ENCODE data around the gene SCYGR2.

SCYGR2 gene

DNA sequence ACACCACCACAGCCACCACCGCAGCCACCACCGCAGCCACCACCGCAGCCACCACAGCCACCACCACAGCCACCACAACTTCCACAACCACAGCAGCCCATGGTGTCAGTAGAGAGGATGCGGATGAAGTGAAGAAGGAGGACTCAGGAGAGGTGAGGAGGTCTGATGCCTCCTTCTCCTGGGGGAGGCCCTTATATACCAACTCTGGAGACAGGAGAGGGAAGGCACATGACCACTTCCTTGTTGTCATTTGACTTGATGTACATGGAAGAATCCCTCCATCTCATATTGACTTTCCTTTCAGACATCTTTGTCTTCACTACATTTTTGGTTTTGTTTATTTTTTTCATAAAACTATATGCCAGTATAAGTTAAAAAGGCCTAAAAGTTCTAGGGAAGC lies 16.0 kb downstream of the SCYGR2 start, which contains the start of gene SCYGR3:
TSS of gene SCYGR3 (minus strand) at position 101 of the 400 bp plus-strand sequence. CDS start at position 101, 0 bp downstream.
- Histone ChIP-seq H3K27me3 (ENCODE audit: control insufficient read depth, insufficient read depth, low read length) (no peaks in the 10 kb centered on the region), H3K36me3 (ENCODE audit: control insufficient read depth, insufficient read depth, low read length) (no peaks in the 10 kb centered on the region), H3K4me1 (ENCODE audit: control insufficient read depth, insufficient read depth, low read length) (no peaks in the 10 kb centered on the region), H3K4me3 (ENCODE audit: low read length) (no peak within 1 kb of the TSS), H3K9ac (ENCODE audit: low read length) (no peak within 1 kb of the TSS), H3K27ac (ENCODE audit: low read depth, low read length) (no peak within 1 kb of the TSS)

DNA sequence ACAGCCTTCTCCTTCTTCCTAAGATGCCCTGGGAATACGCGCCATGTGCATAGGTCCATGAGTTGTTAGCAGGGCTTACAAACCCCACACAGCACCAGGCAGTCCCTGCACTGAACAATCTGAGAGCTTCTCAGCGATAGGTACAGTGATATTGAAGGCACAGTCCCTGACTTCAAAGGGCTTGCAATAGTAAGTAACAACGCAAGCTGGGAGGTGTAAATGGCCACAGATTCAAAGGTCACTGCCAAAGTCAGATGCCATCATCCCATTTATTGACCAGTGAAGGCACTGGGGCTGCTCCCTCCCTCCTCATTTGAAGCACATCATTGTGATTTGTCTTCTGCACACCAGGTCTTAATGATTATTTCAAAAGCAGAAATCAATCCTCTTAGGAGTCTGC lies 16.5 kb downstream of the SCYGR2 start:
- no peak overlapping the region for H3K27ac ChIP-seq (ENCODE audit: low read depth, low read length)
- no peaks in the 10 kb centered on the region for H3K27me3 ChIP-seq (ENCODE audit: control insufficient read depth, insufficient read depth, low read length)

DNA sequence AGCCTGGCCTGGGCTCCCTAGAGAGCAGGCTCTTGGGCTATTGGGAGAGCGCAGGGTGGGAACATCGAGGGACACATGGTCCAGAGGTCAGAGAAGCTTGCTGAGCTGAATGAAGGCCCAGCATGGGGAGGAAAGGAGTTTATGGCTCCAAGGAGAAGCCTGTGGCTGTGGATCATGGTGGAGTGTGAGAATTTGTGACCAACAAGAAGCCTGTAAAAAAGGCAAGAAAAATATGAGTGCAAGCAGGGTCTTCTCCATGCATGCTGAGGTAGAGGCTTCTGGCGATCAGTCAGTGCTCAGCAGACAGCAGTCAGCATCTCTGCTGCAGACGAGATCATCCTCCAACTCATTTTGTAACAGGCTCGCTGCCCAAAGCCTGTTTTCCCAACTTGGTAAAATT lies 17.2 kb downstream of the SCYGR2 start:
- H3K27me3 ChIP-seq (ENCODE audit: control insufficient read depth, insufficient read depth, low read length) = no peaks in the 10 kb centered on the region
- H3K4me1 ChIP-seq (ENCODE audit: control insufficient read depth, insufficient read depth, low read length) = no peaks in the 10 kb centered on the region
- no peak overlapping the region for H3K4me3 ChIP-seq (ENCODE audit: low read length)
- no peak overlapping the region for H3K27ac ChIP-seq (ENCODE audit: low read depth, low read length)
- H3K36me3 ChIP-seq (ENCODE audit: control insufficient read depth, insufficient read depth, low read length) = no peaks in the 10 kb centered on the region
- no peak overlapping the region for H3K9ac ChIP-seq (ENCODE audit: low read length)

More for the DNA sequence above, 16.5 kb downstream of the SCYGR2 start:
- H3K9ac ChIP-seq (ENCODE audit: low read length) = no peak overlapping the region
- H3K36me3 ChIP-seq (ENCODE audit: control insufficient read depth, insufficient read depth, low read length) = no peaks in the 10 kb centered on the region
- no peaks in the 10 kb centered on the region for H3K4me1 ChIP-seq (ENCODE audit: control insufficient read depth, insufficient read depth, low read length)
- H3K4me3 ChIP-seq (ENCODE audit: low read length) = no peak overlapping the region

GRCh38 chr2:227616631-227617030 lies 17.9 kb downstream of the SCYGR2 start:
- Histone ChIP-seq H3K9ac (ENCODE audit: low read length) (no peak overlapping the region), H3K27ac (ENCODE audit: low read depth, low read length) (no peak overlapping the region), H3K36me3 (ENCODE audit: control insufficient read depth, insufficient read depth, low read length) (no peaks in the 10 kb centered on the region)

DNA sequence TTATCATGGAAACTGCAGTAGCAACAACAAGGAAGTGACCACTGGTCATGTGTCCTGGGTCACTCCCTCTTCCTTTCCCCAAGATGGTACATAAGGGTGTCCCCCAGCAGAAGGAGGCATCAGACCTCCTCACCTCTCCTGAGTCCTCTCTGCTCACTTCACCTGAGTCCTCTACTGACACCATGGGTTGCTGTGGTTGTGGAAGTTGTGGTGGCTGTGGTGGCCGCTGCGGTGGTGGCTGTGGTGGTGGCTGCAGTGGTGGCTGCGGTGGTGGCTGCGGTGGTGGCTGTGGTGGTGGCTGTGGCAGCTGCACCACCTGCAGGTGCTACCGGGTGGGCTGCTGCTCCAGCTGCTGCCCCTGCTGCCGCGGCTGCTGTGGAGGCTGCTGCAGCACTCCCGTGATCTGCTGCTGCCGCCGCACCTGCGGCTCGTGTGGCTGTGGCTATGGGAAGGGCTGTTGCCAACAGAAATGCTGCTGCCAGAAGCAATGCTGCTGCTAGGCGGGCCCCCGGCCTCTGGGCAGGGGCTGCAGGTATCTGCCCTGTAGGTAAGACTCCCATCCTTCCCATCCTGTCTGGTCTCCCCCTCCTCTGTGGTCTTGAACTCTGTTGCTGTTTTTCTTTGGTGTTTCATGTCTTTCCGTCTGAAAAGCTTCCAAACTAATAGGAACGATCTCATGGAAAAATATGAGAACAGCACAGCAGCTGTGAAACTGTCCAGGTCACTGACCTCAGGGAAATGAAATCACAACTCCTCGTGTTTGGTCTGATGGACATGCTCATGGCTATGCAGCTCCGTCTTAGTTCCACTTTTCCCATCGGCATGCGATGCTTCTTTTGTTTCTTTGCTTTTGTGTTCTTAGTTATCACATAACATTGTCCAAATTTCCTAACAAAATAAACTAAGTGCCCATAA lies 18.9 kb downstream of the SCYGR2 start, which contains the start of gene SCYGR4:
TSS of gene SCYGR4 (plus strand) at position 183 of the 915 bp plus-strand sequence. CDS start at position 183, 0 bp downstream.
- Histone ChIP-seq H3K4me1 (ENCODE audit: control insufficient read depth, insufficient read depth, low read length) (no peaks in the 10 kb centered on the region), H3K4me3 (ENCODE audit: low read length) (no peak within 1 kb of the TSS), H3K27me3 (ENCODE audit: control insufficient read depth, insufficient read depth, low read length) (no peaks in the 10 kb centered on the region), H3K27ac (ENCODE audit: low read depth, low read length) (no peak within 1 kb of the TSS), H3K9ac (ENCODE audit: low read length) (no peak within 1 kb of the TSS), H3K36me3 (ENCODE audit: control insufficient read depth, insufficient read depth, low read length) (no peaks in the 10 kb centered on the region)

More at GRCh38 chr2:227616631-227617030, 17.9 kb downstream of the SCYGR2 start:
- Histone ChIP-seq H3K27me3 (ENCODE audit: control insufficient read depth, insufficient read depth, low read length) (no peaks in the 10 kb centered on the region), H3K4me3 (ENCODE audit: low read length) (no peak overlapping the region), H3K4me1 (ENCODE audit: control insufficient read depth, insufficient read depth, low read length) (no peaks in the 10 kb centered on the region)

GRCh38 chr2:227623226-227623625 lies 24.5 kb downstream of the SCYGR2 start:
- no peaks in the 10 kb centered on the region for H3K27me3 ChIP-seq (ENCODE audit: control insufficient read depth, insufficient read depth, low read length)
- H3K27ac ChIP-seq (ENCODE audit: low read depth, low read length) = no peak overlapping the region
- no peaks in the 10 kb centered on the region for H3K36me3 ChIP-seq (ENCODE audit: control insufficient read depth, insufficient read depth, low read length)
- no peaks in the 10 kb centered on the region for H3K4me1 ChIP-seq (ENCODE audit: control insufficient read depth, insufficient read depth, low read length)
- no peak overlapping the region for H3K9ac ChIP-seq (ENCODE audit: low read length)
- no peak overlapping the region for H3K4me3 ChIP-seq (ENCODE audit: low read length)

- Histone ChIP-seq H3K9ac (ENCODE audit: low read length) (no peak overlapping the region), H3K27me3 (ENCODE audit: control insufficient read depth, insufficient read depth, low read length) (no peaks in the 10 kb centered on the region), H3K36me3 (ENCODE audit: control insufficient read depth, insufficient read depth, low read length) (no peaks in the 10 kb centered on the region), H3K4me3 (ENCODE audit: low read length) (no peak overlapping the region), H3K27ac (ENCODE audit: low read depth, low read length) (no peak overlapping the region), H3K4me1 (ENCODE audit: control insufficient read depth, insufficient read depth, low read length) (no peaks in the 10 kb centered on the region)
Measured at GRCh38 chr2:227625420-227625819, 26.7 kb downstream of the SCYGR2 start.

- Histone ChIP-seq H3K36me3 (ENCODE audit: control insufficient read depth, insufficient read depth, low read length) (no peaks in the 10 kb centered on the region), H3K4me1 (ENCODE audit: control insufficient read depth, insufficient read depth, low read length) (no peaks in the 10 kb centered on the region), H3K27me3 (ENCODE audit: control insufficient read depth, insufficient read depth, low read length) (no peaks in the 10 kb centered on the region), H3K9ac (ENCODE audit: low read length) (no peak overlapping the region), H3K4me3 (ENCODE audit: low read length) (no peak overlapping the region), H3K27ac (ENCODE audit: low read depth, low read length) (no peak overlapping the region)
Measured at GRCh38 chr2:227626580-227627151, 28.0 kb downstream of the SCYGR2 start.

DNA sequence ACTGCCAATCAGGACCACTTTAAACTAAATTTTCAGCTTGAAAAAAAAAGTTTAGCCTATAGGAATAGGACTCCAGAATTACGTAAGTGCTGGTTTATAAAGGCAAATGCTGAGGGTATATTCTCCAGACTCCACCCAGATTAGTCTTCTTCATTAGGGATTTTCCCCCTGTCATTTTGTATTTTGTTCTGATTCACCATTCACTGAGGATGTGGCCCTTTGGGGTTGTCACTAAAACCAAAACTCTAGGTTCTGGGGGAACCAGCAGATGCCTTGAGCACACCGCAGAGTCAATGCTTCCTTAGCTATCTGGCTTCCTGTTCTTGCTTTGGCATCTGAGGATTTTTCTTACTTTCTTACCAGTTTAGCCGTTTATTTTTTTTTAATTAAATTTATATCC lies 29.1 kb downstream of the SCYGR2 start:
- Histone ChIP-seq H3K4me1 (ENCODE audit: control insufficient read depth, insufficient read depth, low read length) (no peaks in the 10 kb centered on the region), H3K36me3 (ENCODE audit: control insufficient read depth, insufficient read depth, low read length) (no peaks in the 10 kb centered on the region), H3K4me3 (ENCODE audit: low read length) (no peak overlapping the region), H3K27me3 (ENCODE audit: control insufficient read depth, insufficient read depth, low read length) (no peaks in the 10 kb centered on the region), H3K9ac (ENCODE audit: low read length) (no peak overlapping the region), H3K27ac (ENCODE audit: low read depth, low read length) (no peak overlapping the region)

- H3K9ac ChIP-seq (ENCODE audit: low read length) = no peak overlapping the region
- H3K36me3 ChIP-seq (ENCODE audit: control insufficient read depth, insufficient read depth, low read length) = no peaks in the 10 kb centered on the region
- no peaks in the 10 kb centered on the region for H3K27me3 ChIP-seq (ENCODE audit: control insufficient read depth, insufficient read depth, low read length)
- no peak overlapping the region for H3K27ac ChIP-seq (ENCODE audit: low read depth, low read length)
- H3K4me1 ChIP-seq (ENCODE audit: control insufficient read depth, insufficient read depth, low read length) = no peaks in the 10 kb centered on the region
- no peak overlapping the region for H3K4me3 ChIP-seq (ENCODE audit: low read length)
Measured at GRCh38 chr2:227629435-227629834, 30.7 kb downstream of the SCYGR2 start.

GRCh38 chr2:227630322-227630721 lies 31.6 kb downstream of the SCYGR2 start:
- H3K27me3 ChIP-seq (ENCODE audit: control insufficient read depth, insufficient read depth, low read length) = no peaks in the 10 kb centered on the region
- no peaks in the 10 kb centered on the region for H3K36me3 ChIP-seq (ENCODE audit: control insufficient read depth, insufficient read depth, low read length)
- H3K27ac ChIP-seq (ENCODE audit: low read depth, low read length) = no peak overlapping the region
- H3K4me3 ChIP-seq (ENCODE audit: low read length) = no peak overlapping the region
- H3K4me1 ChIP-seq (ENCODE audit: control insufficient read depth, insufficient read depth, low read length) = no peaks in the 10 kb centered on the region
- H3K9ac ChIP-seq (ENCODE audit: low read length) = no peak overlapping the region

GRCh38 chr2:227632827-227633226 lies 34.1 kb downstream of the SCYGR2 start:
- H3K4me1 ChIP-seq (ENCODE audit: control insufficient read depth, insufficient read depth, low read length) = no peaks in the 10 kb centered on the region
- no peaks in the 10 kb centered on the region for H3K27me3 ChIP-seq (ENCODE audit: control insufficient read depth, insufficient read depth, low read length)
- H3K27ac ChIP-seq (ENCODE audit: low read depth, low read length) = no peak overlapping the region
- no peak overlapping the region for H3K4me3 ChIP-seq (ENCODE audit: low read length)
- no peaks in the 10 kb centered on the region for H3K36me3 ChIP-seq (ENCODE audit: control insufficient read depth, insufficient read depth, low read length)
- H3K9ac ChIP-seq (ENCODE audit: low read length) = no peak overlapping the region
